Psoas muscle (tissue), 8 donors: Measurements from ENCODE around the gene SSBP1. TPM values are rescaled to one million over a fixed set of nuclear protein-coding genes. Genes with fewer than 3 reads are reported as not detected.

Source experiments
- ATAC-seq, 4 donors: fragments of 200-7000 bp; cut with Tn5 transposase; one replicate each; pipeline ENCODE4 v1.9.1; 2020; ENCODE audit warnings: moderate library complexity in 3 of 4, mild to moderate bottlenecking in 2 of 4
- DNase-seq, 2 donors: peaks; one replicate each; pipeline ENCODE4 v3.0.0-alpha.2; 2020
- H3K27ac ChIP-seq: fragments of 200-600 bp; one replicate; pipeline ENCODE4 v1.8.0; 2022
- H3K27me3 ChIP-seq, 3 donors: fragments of 200-600 bp in 1 of 3; one replicate each; pipeline versions ENCODE4 v1.6.1 to v1.8.0; 2013 to 2022; ENCODE audit warnings: low read length in 2 of 3, mild to moderate bottlenecking in 2 of 3, moderate library complexity in 1 of 3; ENCODE audit not compliant: insufficient read depth in 3 of 3
- H3K36me3 ChIP-seq, 2 donors: fragments of 200-600 bp in 1 of 2; one replicate each; pipeline versions ENCODE4 v1.6.1 to v1.8.0; 2013 to 2022; ENCODE audit warnings: low read depth in 1 of 2, mild to moderate bottlenecking in 1 of 2, moderate library complexity in 1 of 2; ENCODE audit not compliant: insufficient read depth in 1 of 2
- H3K4me1 ChIP-seq: fragments of 200-600 bp; one replicate; pipeline ENCODE4 v1.8.0; 2022
- H3K4me3 ChIP-seq: fragments of 200-600 bp; one replicate; pipeline ENCODE4 v1.8.0; 2022; ENCODE audit warnings: mild to moderate bottlenecking
- H3K9me3 ChIP-seq: fragments of 200-600 bp; one replicate; pipeline ENCODE4 v1.8.0; 2022
- WGBS, 3 donors: extraction: QIAGEN DNeasy Blood & Tissue Kit; methylation state at CpG; one replicate each; pipeline versions ENCODE4 v1.1.6 to v1.1.7; 2013; 5-methylcytosine and 5-hydroxymethylcytosine counted together
- intact Hi-C, 2 donors: fragments of 100-400 bp; cut with DNase I; formaldehyde crosslinking; loops; one replicate each; pipeline versions ENCODE4 v1.11.0 to v1.14.2; 2022
- polyA plus RNA-seq, 3 donors: library from polyadenylated mRNA; stranded (reverse); fragments of 200-250 nt; gene quantifications; one replicate each; pipeline ENCODE4 v1.2.3, GENCODE V29; 2013
- total RNA-seq, 4 donors: library from RNA; stranded (reverse); fragmentation: NEBNext Ultra II Directional in 2 of 4; extraction: Animal tissue kit (Norgen Biotek cat#: 25700) in 2 of 4; gene quantifications; one replicate each; pipeline versions ENCODE4 v1.2.1 to v1.2.4, GENCODE V29; 2021 to 2023
- TF ChIP-seq, protein P1 (sequence below): fragments of 200-600 bp; IDR thresholded peaks from one replicate; pipeline ENCODE4 v1.8.0; 2022; ENCODE audit warnings: antibody characterized with exemption
- donor health status: healthy with polysubstance abuse.
- donor health status: DM: no; HTN: no; CAD: no; lungs with moderate emphysema.
- donor health status: Bipolar disorder and iron deficiency.
- donor health status: healthy.
- donor health status: DM: yes; HTN: yes; CAD: no.
- donor health status: DM: no; HTN: no; CAD: no.
- donor health status: DM: no; HTN: no; CAD: no.
- donor health status: DM: yes; HTN: yes; CAD: no.

SSBP1 gene
- total and polyA plus RNA-seq, 7 donors, result 61.3 to 272 (median 112) TPM

DNA sequence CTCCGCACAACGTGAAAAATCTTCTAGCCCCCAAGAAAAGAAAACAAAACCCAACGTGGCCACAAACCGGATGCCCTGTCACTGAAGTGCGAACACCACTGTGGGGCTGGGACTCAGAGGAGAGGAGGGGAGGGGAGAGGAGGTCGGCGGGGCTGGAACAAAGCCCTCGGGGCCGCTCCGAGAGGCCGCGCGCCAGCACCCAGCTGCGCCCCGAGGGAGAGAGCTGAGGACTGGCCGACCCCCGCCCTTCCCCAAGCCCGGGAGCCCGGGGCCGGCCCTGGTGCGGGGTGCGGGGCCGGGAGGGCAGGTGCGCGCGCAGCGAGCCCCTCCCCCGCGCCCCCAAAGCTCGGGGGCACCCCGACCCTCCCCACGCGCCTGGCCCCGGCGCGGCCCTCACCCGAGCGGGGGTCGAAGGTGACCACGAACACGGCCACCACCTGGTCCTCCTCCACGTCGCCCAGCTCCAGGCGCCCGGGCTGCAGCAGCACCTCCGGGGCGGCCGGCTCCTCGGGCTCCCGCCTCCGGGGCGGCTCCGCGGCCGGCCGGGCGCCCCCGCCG is 36.6 kb upstream of the SSBP1 start:
- H3K27me3 ChIP-seq, result no peaks in the 10 kb centered on the region
- peaks cover 11% of the 10 kb centered on the region for H3K4me1 ChIP-seq
- 0 to 1% (median 0%) methylated on average over 25 to 59 of the region's 59 CpGs for WGBS, 3 donors
- DNase-seq (peak; percentile 28 to 65), ATAC-seq (peak; percentile 65 to 75 (median 70))
- no peaks in the 10 kb centered on the region for H3K36me3 ChIP-seq
- no peaks in the 10 kb centered on the region for H3K9me3 ChIP-seq
- TF ChIP-seq, protein P1, sequence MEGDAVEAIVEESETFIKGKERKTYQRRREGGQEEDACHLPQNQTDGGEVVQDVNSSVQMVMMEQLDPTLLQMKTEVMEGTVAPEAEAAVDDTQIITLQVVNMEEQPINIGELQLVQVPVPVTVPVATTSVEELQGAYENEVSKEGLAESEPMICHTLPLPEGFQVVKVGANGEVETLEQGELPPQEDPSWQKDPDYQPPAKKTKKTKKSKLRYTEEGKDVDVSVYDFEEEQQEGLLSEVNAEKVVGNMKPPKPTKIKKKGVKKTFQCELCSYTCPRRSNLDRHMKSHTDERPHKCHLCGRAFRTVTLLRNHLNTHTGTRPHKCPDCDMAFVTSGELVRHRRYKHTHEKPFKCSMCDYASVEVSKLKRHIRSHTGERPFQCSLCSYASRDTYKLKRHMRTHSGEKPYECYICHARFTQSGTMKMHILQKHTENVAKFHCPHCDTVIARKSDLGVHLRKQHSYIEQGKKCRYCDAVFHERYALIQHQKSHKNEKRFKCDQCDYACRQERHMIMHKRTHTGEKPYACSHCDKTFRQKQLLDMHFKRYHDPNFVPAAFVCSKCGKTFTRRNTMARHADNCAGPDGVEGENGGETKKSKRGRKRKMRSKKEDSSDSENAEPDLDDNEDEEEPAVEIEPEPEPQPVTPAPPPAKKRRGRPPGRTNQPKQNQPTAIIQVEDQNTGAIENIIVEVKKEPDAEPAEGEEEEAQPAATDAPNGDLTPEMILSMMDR, result no peak
- H3K4me3 ChIP-seq, result peak overlapping the region; percentile 87
- intact Hi-C loops, result no loop called here
- H3K27ac ChIP-seq, result peak overlapping the region; percentile 73

DNA sequence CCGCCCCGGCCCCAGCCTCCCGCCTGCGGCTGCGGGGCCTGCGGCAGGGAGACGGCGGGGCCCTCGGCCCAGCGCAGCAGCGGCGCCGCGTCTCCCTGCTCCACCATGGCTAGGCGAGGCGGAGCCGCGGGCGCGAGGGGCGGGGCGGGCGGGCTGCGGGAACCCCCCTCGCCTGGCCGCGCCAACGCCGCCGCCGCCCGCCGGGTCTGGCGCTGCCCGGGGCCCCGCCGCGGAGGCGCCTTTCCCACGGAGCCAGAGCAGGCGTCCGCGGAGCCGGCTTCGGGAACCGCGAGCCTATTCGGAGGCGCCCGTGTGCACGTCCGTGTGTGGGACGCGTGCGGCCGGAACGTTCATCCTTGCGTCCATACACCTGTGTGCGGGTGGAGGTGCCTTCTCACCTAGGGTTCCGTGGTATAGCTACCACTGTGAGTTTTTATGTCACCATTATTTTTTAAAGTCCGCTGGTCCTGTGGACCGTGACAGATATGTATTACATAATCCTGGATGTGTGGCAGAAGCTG is 36.1 kb upstream of the SSBP1 start, which contains the start of gene DENND11:
Gene DENND11 (minus strand): TSS at position 120 of the 521 bp plus-strand sequence. CDS start 13 bp downstream, at position 107.
- WGBS, 3 donors, result 1% methylated on average over 39 to 62 of the region's 62 CpGs
- H3K27ac ChIP-seq, result peak within 1 kb of the TSS; percentile 73

DNA sequence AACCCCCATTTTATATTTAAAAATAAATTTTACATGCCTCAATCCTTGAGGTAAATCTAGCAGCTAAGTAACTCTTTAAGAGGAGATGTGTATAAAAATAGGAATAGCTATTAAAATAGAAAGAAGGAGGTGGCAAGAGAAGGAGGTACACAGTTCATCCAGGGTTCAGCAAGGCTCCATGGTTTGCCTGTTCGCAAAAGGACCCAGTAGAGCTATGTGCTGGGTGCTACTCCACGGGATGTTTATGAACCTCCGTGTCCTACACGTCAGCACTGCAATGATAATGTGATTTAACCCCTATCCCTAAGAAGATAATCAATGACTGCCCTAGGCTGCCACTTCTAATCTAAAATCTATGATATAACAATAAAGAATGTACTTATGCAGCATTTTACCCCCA is 35.3 kb upstream of the SSBP1 start:
- ATAC-seq (no peak), DNase-seq (no peak)
- peak overlapping the region; percentile 84 for H3K4me3 ChIP-seq
- no peaks in the 10 kb centered on the region for H3K9me3 ChIP-seq
- no peaks in the 10 kb centered on the region for H3K27me3 ChIP-seq
- 52 to 84% (median 52%) methylated on average over 4 of the region's 4 CpGs for WGBS, 3 donors
- peaks cover 11% of the 10 kb centered on the region for H3K4me1 ChIP-seq
- intact Hi-C loops, result no loop called here
- H3K36me3 ChIP-seq, result no peaks in the 10 kb centered on the region
- TF ChIP-seq, protein P1, result no peak
- no peak overlapping the region for H3K27ac ChIP-seq

More for the DNA sequence above, 36.1 kb upstream of the SSBP1 start, which contains the start of gene DENND11:
- Histone ChIP-seq H3K4me3 (peak within 1 kb of the TSS; percentile 87), H3K4me1 (peaks cover 11% of the 10 kb centered on the region), H3K27me3 (no peaks in the 10 kb centered on the region), H3K36me3 (no peaks in the 10 kb centered on the region), H3K9me3 (no peaks in the 10 kb centered on the region)
- TF ChIP-seq, protein P1, result no peak
- peak; percentile 56 to 70 for DNase-seq
- peak; percentile 70 to 87 (median 74) for ATAC-seq
- intact Hi-C loops, result no loop called here

DNA sequence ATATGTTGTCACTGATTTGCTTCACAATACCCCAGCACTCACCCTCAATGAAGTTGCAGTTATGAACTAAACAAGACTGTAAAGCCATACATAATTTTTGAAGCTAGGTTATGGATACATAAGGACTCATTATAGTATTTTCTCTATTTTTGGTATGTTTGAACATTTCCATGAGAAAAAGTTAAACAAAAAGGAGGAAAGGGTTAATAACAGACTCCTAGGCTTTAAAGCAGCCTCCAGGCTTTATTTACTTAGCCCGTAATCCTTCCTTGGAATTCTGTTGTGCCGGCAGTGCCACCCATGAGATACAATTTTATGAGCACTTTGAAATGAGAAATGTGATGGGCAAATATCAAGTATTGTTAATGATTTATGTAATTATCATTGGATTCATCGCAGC is 34.0 kb upstream of the SSBP1 start:
- 79 to 85% (median 82%) methylated on average over 3 of the region's 3 CpGs for WGBS, 3 donors
- H3K4me3 ChIP-seq, result no peak overlapping the region
- TF ChIP-seq, protein P1, result no peak
- H3K9me3 ChIP-seq, result no peaks in the 10 kb centered on the region
- intact Hi-C loops, result no loop called here
- no peak for ATAC-seq
- no peaks in the 10 kb centered on the region for H3K36me3 ChIP-seq
- H3K27me3 ChIP-seq, result no peaks in the 10 kb centered on the region
- H3K27ac ChIP-seq, result no peak overlapping the region
- no peak for DNase-seq
- H3K4me1 ChIP-seq, result peaks cover 11% of the 10 kb centered on the region

DNA sequence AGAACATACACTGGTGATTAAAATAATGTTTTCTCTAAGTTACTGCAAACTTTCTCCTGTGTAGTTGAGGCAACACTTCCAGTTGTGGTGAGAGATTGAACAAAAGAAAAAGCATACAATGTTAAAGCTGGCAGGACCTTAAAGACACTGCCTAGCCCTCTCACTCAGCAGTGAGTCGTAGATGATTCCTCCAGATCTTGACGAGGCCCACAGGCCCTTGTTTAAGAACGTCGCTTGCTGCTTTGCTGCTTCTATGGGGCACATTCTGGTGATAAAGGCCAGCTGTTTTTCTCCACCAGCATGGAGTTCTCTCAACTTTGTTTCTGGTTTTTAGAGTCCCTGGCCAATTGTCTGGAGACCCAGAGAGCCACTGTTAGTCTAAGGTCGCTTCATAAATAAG is 33.4 kb upstream of the SSBP1 start:
- intact Hi-C loops, result no loop called here
- no peak for DNase-seq

More for the DNA sequence above, 33.4 kb upstream of the SSBP1 start:
- Histone ChIP-seq H3K4me1 (peaks cover 11% of the 10 kb centered on the region), H3K27ac (no peak overlapping the region), H3K36me3 (no peaks in the 10 kb centered on the region), H3K9me3 (no peaks in the 10 kb centered on the region), H3K27me3 (no peaks in the 10 kb centered on the region), H3K4me3 (no peak overlapping the region)
- TF ChIP-seq, protein P1, result no peak
- ATAC-seq, result no peak
- WGBS, 3 donors, result 90 to 94% (median 92%) methylated on average over 5 of the region's 5 CpGs
